Panc1 (cell line): ENCODE data around the gene DAB2IP. TPM values are rescaled to one million over a fixed set of nuclear protein-coding genes. Genes with fewer than 3 reads are reported as not detected.

Source experiments
- ATAC-seq: fragments of 200-7000 bp; cut with Tn5 transposase; 2 replicates; pipeline ENCODE4 v1.9.1; 2020; ENCODE audit warnings: mild to moderate bottlenecking, moderate library complexity
- BruUV-seq: library from RNA; stranded (reverse); fragments of 400-500 nt; replicated peaks from 2 replicates; lab custom pipeline; 2021; lab: Mats Ljungman, UMichigan
- CTCF ChIA-PET: fragments of 300-600 bp; sonication (Branson Sonifier 250); formaldehyde crosslinking; loops from one replicate; lab custom pipeline; 2022; ENCODE audit warnings: antibody characterized with exemption; lab: Charles Lee
- POLR2A ChIA-PET: fragments of 300-600 bp; sonication (Branson Sonifier 250); formaldehyde crosslinking; loops from one replicate; lab custom pipeline; 2022; ENCODE audit warnings: antibody characterized with exemption; lab: Charles Lee
- DNase-seq: peaks from one replicate; pipeline ENCODE4 v3.0.0-alpha.2; 2010; ENCODE audit warnings: low read depth, low spot score
- H3K27ac ChIP-seq: 2 replicates; pipeline ENCODE4 v1.5.1; 2011; ENCODE audit warnings: mild to moderate bottlenecking, low read length, inconsistent platforms
- H3K27me3 ChIP-seq: fragments of 200-500 bp; sonication (Bioruptor generic); 2 replicates; pipeline ENCODE4 v1.6.0; 2014; ENCODE audit warnings: low read length, inconsistent platforms; ENCODE audit not compliant: control insufficient read depth, insufficient read depth
- H3K36me3 ChIP-seq: fragments of 200-500 bp; sonication (Bioruptor generic); 2 replicates; pipeline ENCODE4 v1.5.1; 2014; ENCODE audit warnings: inconsistent platforms, mild to moderate bottlenecking, low read length, moderate library complexity; ENCODE audit not compliant: control insufficient read depth, insufficient read depth
- H3K4me1 ChIP-seq: 2 replicates; pipeline ENCODE4 v1.5.1; 2011; ENCODE audit warnings: inconsistent platforms, mild to moderate bottlenecking, low read length, moderate library complexity; ENCODE audit not compliant: control insufficient read depth, insufficient read depth
- H3K4me3 ChIP-seq, 2 experiments: 2 replicates each; pipeline ENCODE4 v1.5.1; 2011 to 2012; ENCODE audit warnings: low read depth in 2 of 2, low read length in 2 of 2, mild to moderate bottlenecking in 2 of 2, inconsistent platforms in 1 of 2, moderate library complexity in 1 of 2
- H3K9me3 ChIP-seq: fragments of 200-500 bp; sonication (Bioruptor generic); 2 replicates; pipeline ENCODE4 v1.5.1; 2014; ENCODE audit warnings: low read depth, mild to moderate bottlenecking, inconsistent platforms, low read length, moderate library complexity; ENCODE audit not compliant: control insufficient read depth, insufficient read depth
- POLR2AphosphoS5 ChIP-seq: IDR thresholded peaks from 2 replicates; pipeline ENCODE4 v1.6.1; 2012; ENCODE audit warnings: mild to moderate bottlenecking, low read depth, low read length, moderate library complexity
- SIN3A ChIP-seq: IDR thresholded peaks from 2 replicates; pipeline ENCODE4 v1.6.1; 2012; ENCODE audit warnings: low read depth, mild to moderate bottlenecking, low read length, moderate library complexity, borderline replicate concordance; ENCODE audit not compliant: insufficient read depth
- TCF7L2 ChIP-seq: IDR thresholded peaks from 2 replicates; pipeline ENCODE4 v1.6.1; 2011; ENCODE audit warnings: mild to moderate bottlenecking, low read depth, low read length, inconsistent platforms
- in situ Hi-C: cut with HindIII; loops from 2 replicates; pipeline ENCODE4 v1.10.0; 2016; ENCODE audit warnings: low sequenced_read_pairs, low pct_unique_long_range_greater_than_20kb
- intact Hi-C: fragments of 100-400 bp; cut with micrococcal nuclease; formaldehyde crosslinking; loops from one replicate; pipeline ENCODE4 v1.10.0; 2022; ENCODE audit not compliant: unreplicated experiment
- total RNA-seq: library from RNA; stranded (reverse); gene quantifications from one replicate; pipeline ENCODE4 v1.2.1, GENCODE V29; 2021; ENCODE audit not compliant: unreplicated experiment
- TF ChIP-seq, protein P1 (sequence below), 2 experiments: IDR thresholded peaks; 2 replicates each; pipeline ENCODE4 v1.6.1; 2011 to 2012; ENCODE audit warnings: low read depth in 2 of 2, control low read depth in 1 of 2, low read length in 1 of 2, mild to moderate bottlenecking in 1 of 2, moderate library complexity in 1 of 2; ENCODE audit not compliant: insufficient read depth in 1 of 2
- TF ChIP-seq, protein P2 (sequence below): fragments of 450-650 bp; IDR thresholded peaks from 2 replicates; pipeline ENCODE4 v1.5.1; 2017; ENCODE audit warnings: mild to moderate bottlenecking

The DAB2IP gene
- total RNA-seq, 1 experiment from 2014 or later = 18.4 TPM

DNA sequence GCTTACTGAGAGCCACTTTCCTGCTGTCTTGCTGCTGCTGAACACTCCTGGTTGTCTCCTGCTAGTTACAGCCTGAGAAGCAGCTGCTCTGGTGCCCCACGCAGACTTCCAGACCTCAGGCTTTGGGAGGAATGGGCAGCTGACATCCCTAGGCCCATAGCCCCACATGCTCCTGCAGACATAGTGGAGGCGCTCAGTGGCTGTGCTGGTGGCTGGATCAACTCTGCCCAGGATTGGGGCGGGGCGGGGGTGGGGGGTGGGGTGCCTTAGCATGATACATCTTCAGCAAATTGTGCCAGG lies 93.9 kb downstream of the DAB2IP start:
- Histone ChIP-seq H3K4me3 (no peak overlapping the region), H3K36me3 (no peaks in the 10 kb centered on the region), H3K27me3 (no peaks in the 10 kb centered on the region), H3K27ac (no peak overlapping the region), H3K9me3 (no peaks in the 10 kb centered on the region), H3K4me1 (peaks cover 29% of the 10 kb centered on the region)
- ChIA-PET CTCF (interaction anchor here (0.7 kb wide), 1 partner anchor 10 kb away, joined by 3 read pairs; no protein-coding TSS in a partner anchor), POLR2A (no interaction called here)
- intact Hi-C loops (no loop called here), in situ Hi-C loops (no loop called here)
- BruUV-seq = no TSS peak
- DNase-seq (no peak), ATAC-seq (no peak)
- no peak for TF ChIP-seq SIN3A
- TF ChIP-seq, protein P1, sequence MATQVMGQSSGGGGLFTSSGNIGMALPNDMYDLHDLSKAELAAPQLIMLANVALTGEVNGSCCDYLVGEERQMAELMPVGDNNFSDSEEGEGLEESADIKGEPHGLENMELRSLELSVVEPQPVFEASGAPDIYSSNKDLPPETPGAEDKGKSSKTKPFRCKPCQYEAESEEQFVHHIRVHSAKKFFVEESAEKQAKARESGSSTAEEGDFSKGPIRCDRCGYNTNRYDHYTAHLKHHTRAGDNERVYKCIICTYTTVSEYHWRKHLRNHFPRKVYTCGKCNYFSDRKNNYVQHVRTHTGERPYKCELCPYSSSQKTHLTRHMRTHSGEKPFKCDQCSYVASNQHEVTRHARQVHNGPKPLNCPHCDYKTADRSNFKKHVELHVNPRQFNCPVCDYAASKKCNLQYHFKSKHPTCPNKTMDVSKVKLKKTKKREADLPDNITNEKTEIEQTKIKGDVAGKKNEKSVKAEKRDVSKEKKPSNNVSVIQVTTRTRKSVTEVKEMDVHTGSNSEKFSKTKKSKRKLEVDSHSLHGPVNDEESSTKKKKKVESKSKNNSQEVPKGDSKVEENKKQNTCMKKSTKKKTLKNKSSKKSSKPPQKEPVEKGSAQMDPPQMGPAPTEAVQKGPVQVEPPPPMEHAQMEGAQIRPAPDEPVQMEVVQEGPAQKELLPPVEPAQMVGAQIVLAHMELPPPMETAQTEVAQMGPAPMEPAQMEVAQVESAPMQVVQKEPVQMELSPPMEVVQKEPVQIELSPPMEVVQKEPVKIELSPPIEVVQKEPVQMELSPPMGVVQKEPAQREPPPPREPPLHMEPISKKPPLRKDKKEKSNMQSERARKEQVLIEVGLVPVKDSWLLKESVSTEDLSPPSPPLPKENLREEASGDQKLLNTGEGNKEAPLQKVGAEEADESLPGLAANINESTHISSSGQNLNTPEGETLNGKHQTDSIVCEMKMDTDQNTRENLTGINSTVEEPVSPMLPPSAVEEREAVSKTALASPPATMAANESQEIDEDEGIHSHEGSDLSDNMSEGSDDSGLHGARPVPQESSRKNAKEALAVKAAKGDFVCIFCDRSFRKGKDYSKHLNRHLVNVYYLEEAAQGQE (IDR thresholded peaks at IDR 0.05; ENCODE audit: insufficient read depth in 1 of 2, low read depth in 2 of 2, low read length in 1 of 2) = no peak
- TF ChIP-seq, protein P2, sequence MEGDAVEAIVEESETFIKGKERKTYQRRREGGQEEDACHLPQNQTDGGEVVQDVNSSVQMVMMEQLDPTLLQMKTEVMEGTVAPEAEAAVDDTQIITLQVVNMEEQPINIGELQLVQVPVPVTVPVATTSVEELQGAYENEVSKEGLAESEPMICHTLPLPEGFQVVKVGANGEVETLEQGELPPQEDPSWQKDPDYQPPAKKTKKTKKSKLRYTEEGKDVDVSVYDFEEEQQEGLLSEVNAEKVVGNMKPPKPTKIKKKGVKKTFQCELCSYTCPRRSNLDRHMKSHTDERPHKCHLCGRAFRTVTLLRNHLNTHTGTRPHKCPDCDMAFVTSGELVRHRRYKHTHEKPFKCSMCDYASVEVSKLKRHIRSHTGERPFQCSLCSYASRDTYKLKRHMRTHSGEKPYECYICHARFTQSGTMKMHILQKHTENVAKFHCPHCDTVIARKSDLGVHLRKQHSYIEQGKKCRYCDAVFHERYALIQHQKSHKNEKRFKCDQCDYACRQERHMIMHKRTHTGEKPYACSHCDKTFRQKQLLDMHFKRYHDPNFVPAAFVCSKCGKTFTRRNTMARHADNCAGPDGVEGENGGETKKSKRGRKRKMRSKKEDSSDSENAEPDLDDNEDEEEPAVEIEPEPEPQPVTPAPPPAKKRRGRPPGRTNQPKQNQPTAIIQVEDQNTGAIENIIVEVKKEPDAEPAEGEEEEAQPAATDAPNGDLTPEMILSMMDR = no peak
- TF ChIP-seq POLR2AphosphoS5 = no peak
- no peak for TF ChIP-seq TCF7L2

DNA sequence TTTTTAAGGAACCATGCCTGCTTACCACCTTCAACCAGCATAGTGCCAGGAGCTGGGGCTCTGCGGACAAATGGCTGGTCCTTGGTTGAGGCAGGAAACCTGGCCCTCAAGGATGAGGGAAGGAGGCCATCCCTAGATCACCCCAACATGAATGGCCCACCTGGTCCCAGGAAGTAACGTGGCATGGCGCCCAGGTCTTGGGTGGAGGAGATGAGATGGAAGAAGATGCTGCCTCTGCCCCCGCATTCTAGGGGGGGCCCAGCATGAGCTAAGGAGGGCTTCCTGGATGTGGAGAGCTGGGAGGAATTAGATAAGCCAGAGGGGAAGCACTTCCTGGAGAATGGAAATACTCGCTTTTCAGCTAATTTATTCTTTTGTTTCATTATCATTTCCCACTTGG lies 95.0 kb downstream of the DAB2IP start:
- Histone ChIP-seq H3K27ac (no peak overlapping the region), H3K4me1 (peaks cover 35% of the 10 kb centered on the region), H3K9me3 (no peaks in the 10 kb centered on the region), H3K4me3 (no peak overlapping the region), H3K27me3 (no peaks in the 10 kb centered on the region), H3K36me3 (no peaks in the 10 kb centered on the region)
- intact Hi-C loops = no loop called here
- CTCF ChIA-PET = no interaction called here
- no TSS peak for BruUV-seq
- POLR2A ChIA-PET = no interaction called here
- DNase-seq (no peak), ATAC-seq (no peak)
- TF ChIP-seq, protein P1 (IDR thresholded peaks at IDR 0.05; ENCODE audit: insufficient read depth in 1 of 2, low read depth in 2 of 2, low read length in 1 of 2) = no peak
- in situ Hi-C loops = no loop called here
